Renal cortex interstitium (tissue), 15 donors: ENCODE results near the gene PSMA6. TPM values are rescaled to one million over a fixed set of nuclear protein-coding genes. Genes with fewer than 3 reads are reported as not detected.
"Not testable (repeated sequence)": the region's sequence is repeated elsewhere in the genome, so short reads cannot be mapped to it uniquely, and the experiment has no call there.

ENCODE experiments used
- DNase-seq, 11 donors: peaks; one replicate each; pipeline ENCODE4 v3.0.0-alpha.2; 2013; ENCODE audit warnings: low read depth in 9 of 11, low spot score in 4 of 11; ENCODE audit errors: extremely low read depth in 1 of 11
- long read RNA-seq, 16 experiments: transcript quantifications; one replicate each; lab custom pipeline, GENCODE V29; 2026
- polyA plus RNA-seq, 3 donors: library from polyadenylated mRNA; unstranded; fragments of 120-200 nt; gene quantifications; one replicate each; pipeline ENCODE4 v1.2.1, GENCODE V29; 2013; ENCODE audit not compliant: insufficient read length in 3 of 3

Gene PSMA6
- polyA plus RNA-seq, result 100 to 1,000 TPM; 150 to 189 (median 177) TPM
- long read RNA-seq, donor 1, full-length matches to known transcripts, result 67 of 67 reads
- long read RNA-seq, donor 1, partial matches to known transcripts, result 0 of 67 reads
- long read RNA-seq, donor 1, other reads (novel, unspliced or antisense), result 0 of 67 reads
- long read RNA-seq, donor 2, full-length matches to known transcripts, result 67 of 74 reads
- long read RNA-seq, donor 2, partial matches to known transcripts, result 7 of 74 reads
- long read RNA-seq, donor 2, other reads (novel, unspliced or antisense), result 0 of 74 reads
- long read RNA-seq, donor 3, full-length matches to known transcripts, result 154 of 159 reads
- long read RNA-seq, donor 3, partial matches to known transcripts, result 5 of 159 reads
- long read RNA-seq, donor 3, other reads (novel, unspliced or antisense), result 0 of 159 reads
- long read RNA-seq, donor 4, full-length matches to known transcripts, result 86 of 91 reads
- long read RNA-seq, donor 4, partial matches to known transcripts, result 5 of 91 reads
- long read RNA-seq, donor 4, other reads (novel, unspliced or antisense), result 0 of 91 reads
- long read RNA-seq, donor 5, result 0 reads
- long read RNA-seq, donor 6, full-length matches to known transcripts, result 96 of 96 reads
- long read RNA-seq, donor 6, partial matches to known transcripts, result 0 of 96 reads
- long read RNA-seq, donor 6, other reads (novel, unspliced or antisense), result 0 of 96 reads
- long read RNA-seq, donor 7, full-length matches to known transcripts, result 110 of 110 reads
- long read RNA-seq, donor 7, partial matches to known transcripts, result 0 of 110 reads
- long read RNA-seq, donor 7, other reads (novel, unspliced or antisense), result 0 of 110 reads
- long read RNA-seq, donor 8, result 0 reads
- long read RNA-seq, donor 9, full-length matches to known transcripts, result 103 of 103 reads
- long read RNA-seq, donor 9, partial matches to known transcripts, result 0 of 103 reads
- long read RNA-seq, donor 9, other reads (novel, unspliced or antisense), result 0 of 103 reads
- long read RNA-seq, donor 10, full-length matches to known transcripts, result 126 of 126 reads
- long read RNA-seq, donor 10, partial matches to known transcripts, result 0 of 126 reads
- long read RNA-seq, donor 10, other reads (novel, unspliced or antisense), result 0 of 126 reads
- long read RNA-seq, donor 11, transcript PSMA6-201 (7 exons, 1,029 nt), result major isoform, 75 of 81 reads
- long read RNA-seq, donor 11, partial matches to known transcripts, result 0 of 81 reads
- long read RNA-seq, donor 11, other reads (novel, unspliced or antisense), result 0 of 81 reads
- long read RNA-seq, donor 12, full-length matches to known transcripts, result 49 of 49 reads
- long read RNA-seq, donor 12, partial matches to known transcripts, result 0 of 49 reads
- long read RNA-seq, donor 12, other reads (novel, unspliced or antisense), result 0 of 49 reads
- long read RNA-seq, donor 13, result 0 reads
- long read RNA-seq, donor 14, transcript PSMA6-201 (7 exons, 1,029 nt), result major isoform, 99 of 110 reads
- long read RNA-seq, donor 14, partial matches to known transcripts, result 5 of 110 reads
- long read RNA-seq, donor 14, other reads (novel, unspliced or antisense), result 0 of 110 reads
- long read RNA-seq, donor 15, full-length matches to known transcripts, result 36 of 36 reads
- long read RNA-seq, donor 15, partial matches to known transcripts, result 0 of 36 reads
- long read RNA-seq, donor 15, other reads (novel, unspliced or antisense), result 0 of 36 reads
- long read RNA-seq, donor 16, full-length matches to known transcripts, result 247 of 279 reads
- long read RNA-seq, donor 16, partial matches to known transcripts, result 19 of 279 reads
- long read RNA-seq, donor 16, other reads (novel, unspliced or antisense), result 13 of 279 reads

- DNase-seq, result peak; percentile 95 to 100 (median 98)
Observed at GRCh38 chr14:35292051-35292769, at the start of gene PSMA6. Gene PSMA6 (plus strand): TSS chr14:35292382. CDS start chr14:35292477, 95 bp downstream.

- no peak for DNase-seq
Observed at GRCh38 chr14:35242599-35243311, 49.4 kb upstream of the PSMA6 start.

- DNase-seq, result no peak
Observed at GRCh38 chr14:35243956-35244355, 48.2 kb upstream of the PSMA6 start.

- no peak for DNase-seq
Observed at GRCh38 chr14:35244542-35244941, 47.6 kb upstream of the PSMA6 start.

- DNase-seq, result no peak
Observed at GRCh38 chr14:35245051-35245450, 47.1 kb upstream of the PSMA6 start.

GRCh38 chr14:35247777-35248475 lies 44.3 kb upstream of the PSMA6 start:
- DNase-seq, result no peak

- no peak for DNase-seq
Observed at GRCh38 chr14:35248476-35248788, 43.8 kb upstream of the PSMA6 start.

- no peak for DNase-seq
Observed at GRCh38 chr14:35250319-35250718, 41.9 kb upstream of the PSMA6 start.

GRCh38 chr14:35252451-35252868 lies 39.7 kb upstream of the PSMA6 start:
- no peak for DNase-seq

- DNase-seq, result not testable (repeated sequence)
Observed at GRCh38 chr14:35253056-35253455, 39.1 kb upstream of the PSMA6 start.

- DNase-seq, result not testable (repeated sequence)
Observed at GRCh38 chr14:35254034-35254622, 38.1 kb upstream of the PSMA6 start.

GRCh38 chr14:35254736-35255135 lies 37.4 kb upstream of the PSMA6 start:
- DNase-seq, result no peak

- DNase-seq, result no peak
Observed at GRCh38 chr14:35255711-35256110, 36.5 kb upstream of the PSMA6 start.

GRCh38 chr14:35257809-35258208 lies 34.4 kb upstream of the PSMA6 start:
- DNase-seq, result no peak

GRCh38 chr14:35258420-35258819 lies 33.8 kb upstream of the PSMA6 start:
- DNase-seq, result no peak

- no peak for DNase-seq
Observed at GRCh38 chr14:35261774-35262173, 30.4 kb upstream of the PSMA6 start.
